Duodenal mucosa (tissue), 2 donors: Measurements from ENCODE around the gene LYL1.
A peak's percentile ranks its signal among the peaks of the same experiment; 100 is the strongest.

Source experiments
- H3K27ac ChIP-seq: one replicate; pipeline ENCODE4 v1.7.0; 2013; ENCODE audit warnings: low read depth, low read length
- H3K27me3 ChIP-seq, 2 donors: one replicate each; pipeline ENCODE4 v1.7.0; 2013; ENCODE audit warnings: low read length in 2 of 2, control low read depth in 1 of 2; ENCODE audit not compliant: insufficient read depth in 2 of 2, control insufficient read depth in 1 of 2
- H3K36me3 ChIP-seq, 2 donors: one replicate each; pipeline ENCODE4 v1.7.0; 2013; ENCODE audit warnings: low read length in 2 of 2, control low read depth in 1 of 2; ENCODE audit not compliant: insufficient read depth in 2 of 2, control insufficient read depth in 1 of 2
- H3K4me1 ChIP-seq, 2 donors: one replicate each; pipeline ENCODE4 v1.7.0; 2013; ENCODE audit warnings: low read length in 2 of 2, control low read depth in 1 of 2; ENCODE audit not compliant: insufficient read depth in 2 of 2, control insufficient read depth in 1 of 2
- H3K4me3 ChIP-seq, 2 donors: one replicate each; pipeline ENCODE4 v1.7.0; 2013; ENCODE audit warnings: low read length in 2 of 2, low read depth in 1 of 2
- H3K9ac ChIP-seq, 2 donors: one replicate each; pipeline ENCODE4 v1.7.0; 2013; ENCODE audit warnings: low read length in 2 of 2, low read depth in 1 of 2
- H3K9me3 ChIP-seq, 2 donors: one replicate each; pipeline ENCODE4 v1.7.0; 2013; ENCODE audit warnings: low read length in 2 of 2, control low read depth in 1 of 2; ENCODE audit not compliant: control insufficient read depth in 1 of 2

Gene LYL1

DNA sequence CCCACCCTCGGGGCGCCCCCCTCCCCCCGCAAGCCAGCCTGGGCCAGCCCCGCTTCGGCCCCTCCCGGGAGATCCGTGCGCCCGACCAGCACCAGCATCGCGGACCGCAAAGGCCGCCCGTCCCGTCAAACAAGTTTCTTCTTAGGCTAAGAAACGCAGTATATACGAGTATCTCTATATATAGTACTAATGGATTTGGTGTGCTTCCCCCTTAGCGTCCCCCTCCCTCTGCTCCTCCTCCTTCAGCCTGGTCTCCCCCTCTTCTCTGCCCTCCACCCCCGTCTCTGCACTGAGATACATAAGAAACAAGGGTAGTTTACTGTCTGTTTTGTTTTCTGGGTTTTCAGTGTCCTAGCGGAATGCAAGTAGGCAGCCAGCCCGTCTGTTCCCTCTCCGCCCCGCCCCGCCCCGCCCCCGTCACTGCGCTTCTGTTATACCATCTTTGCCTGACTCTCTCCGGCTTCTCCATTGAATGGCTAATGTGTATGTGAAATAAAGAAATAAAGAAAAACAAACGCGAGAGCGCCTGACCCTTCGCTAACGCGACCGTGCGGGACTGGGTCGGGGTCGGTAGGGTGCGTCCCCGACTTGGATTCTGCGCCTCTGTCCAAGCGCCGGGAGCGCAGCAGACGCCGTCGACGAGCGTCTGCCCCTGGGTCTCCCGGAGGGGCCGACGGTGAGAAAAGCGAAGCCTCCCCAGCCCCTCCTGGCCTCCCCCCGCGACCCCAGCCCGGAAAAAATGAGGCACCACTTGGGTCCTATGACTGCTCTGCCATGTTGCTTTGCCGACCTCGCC lies 4.2 kb downstream of the LYL1 start:
- Histone ChIP-seq H3K9ac (peak overlapping the region in 1 of 2 donors; percentile 32), H3K4me1 (peaks cover 32 to 53% of the 10 kb centered on the region in 2 donors)

DNA sequence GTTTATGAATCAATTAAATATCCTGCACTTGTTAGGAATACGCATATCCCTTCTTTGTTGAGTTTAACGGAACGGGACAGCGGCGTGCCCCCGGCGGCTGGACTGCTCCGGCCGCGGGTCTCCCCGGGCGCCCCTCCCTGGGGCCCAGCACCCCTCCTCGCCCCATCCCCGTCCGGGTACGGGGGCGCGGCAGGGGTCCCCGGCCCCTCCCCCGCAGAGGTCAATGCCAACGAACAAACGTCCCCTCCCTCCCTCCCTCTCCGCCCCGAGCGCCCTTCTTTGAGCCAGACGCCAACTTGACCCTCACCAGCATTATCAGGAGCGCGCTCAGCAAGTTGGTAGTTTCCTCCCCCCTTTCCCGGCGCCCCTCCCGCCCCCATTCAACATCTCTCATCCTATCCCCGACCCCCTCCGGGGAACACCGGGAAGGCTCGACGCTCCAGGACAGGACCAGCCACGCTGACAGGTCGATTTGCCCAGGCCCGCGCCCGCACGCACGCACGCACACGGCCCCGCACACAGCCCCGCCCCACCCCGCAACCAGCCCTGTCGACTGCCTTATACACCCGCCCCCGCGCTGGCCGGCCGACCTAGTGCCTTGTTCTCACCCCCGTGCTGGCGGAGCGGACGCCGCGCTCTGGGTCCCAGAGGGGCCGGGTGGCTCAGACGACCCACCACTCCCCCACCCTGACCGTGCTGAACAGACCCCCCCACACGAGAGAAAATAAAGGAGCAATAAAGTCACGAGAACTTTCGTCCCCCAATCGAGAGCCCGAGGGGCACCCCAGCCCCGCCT lies 5.0 kb downstream of the LYL1 start:
- peak overlapping the region; percentile 10 for H3K27ac ChIP-seq
- H3K4me3 ChIP-seq: no peak overlapping the region
- no peak overlapping the region for H3K9ac ChIP-seq
- H3K36me3 ChIP-seq: no peaks in the 10 kb centered on the region
- peaks cover 32 to 46% of the 10 kb centered on the region in 2 donors for H3K4me1 ChIP-seq
- peaks cover 0 to 4% of the 10 kb centered on the region in 2 donors for H3K27me3 ChIP-seq
- no peaks in the 10 kb centered on the region for H3K9me3 ChIP-seq

More for the DNA sequence above, 4.2 kb downstream of the LYL1 start:
- no peaks in the 10 kb centered on the region for H3K36me3 ChIP-seq
- peaks cover 0 to 4% of the 10 kb centered on the region in 2 donors for H3K27me3 ChIP-seq
- peak overlapping the region; percentile 59 to 72 for H3K4me3 ChIP-seq
- H3K27ac ChIP-seq: no peak overlapping the region
- H3K9me3 ChIP-seq: no peaks in the 10 kb centered on the region

DNA sequence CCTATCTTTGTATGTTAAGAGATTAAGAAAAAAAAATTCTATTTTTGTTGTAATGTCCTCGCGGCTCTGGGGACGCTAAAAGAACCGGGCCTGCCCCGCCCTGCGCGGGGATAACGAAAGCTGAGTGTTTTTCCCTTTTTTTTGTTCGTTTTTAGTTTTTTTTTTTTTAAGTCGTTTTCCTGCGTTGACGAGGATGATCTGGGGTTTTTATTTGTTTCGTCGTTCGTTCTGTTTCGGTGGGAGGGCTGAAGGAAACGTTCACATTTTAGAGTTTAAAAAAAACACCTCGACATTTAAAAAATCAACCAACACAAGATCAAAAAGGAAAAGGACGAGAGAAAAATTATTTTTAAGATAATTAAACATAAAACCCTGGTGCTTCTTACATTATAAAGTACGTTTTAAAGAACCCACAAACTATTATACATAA lies 5.6 kb downstream of the LYL1 start:
- Histone ChIP-seq H3K36me3 (no peaks in the 10 kb centered on the region), H3K27me3 (peaks cover 0 to 4% of the 10 kb centered on the region in 2 donors), H3K4me1 (peaks cover 28 to 41% of the 10 kb centered on the region in 2 donors), H3K4me3 (no peak overlapping the region), H3K27ac (no peak overlapping the region), H3K9me3 (no peaks in the 10 kb centered on the region), H3K9ac (no peak overlapping the region)

DNA sequence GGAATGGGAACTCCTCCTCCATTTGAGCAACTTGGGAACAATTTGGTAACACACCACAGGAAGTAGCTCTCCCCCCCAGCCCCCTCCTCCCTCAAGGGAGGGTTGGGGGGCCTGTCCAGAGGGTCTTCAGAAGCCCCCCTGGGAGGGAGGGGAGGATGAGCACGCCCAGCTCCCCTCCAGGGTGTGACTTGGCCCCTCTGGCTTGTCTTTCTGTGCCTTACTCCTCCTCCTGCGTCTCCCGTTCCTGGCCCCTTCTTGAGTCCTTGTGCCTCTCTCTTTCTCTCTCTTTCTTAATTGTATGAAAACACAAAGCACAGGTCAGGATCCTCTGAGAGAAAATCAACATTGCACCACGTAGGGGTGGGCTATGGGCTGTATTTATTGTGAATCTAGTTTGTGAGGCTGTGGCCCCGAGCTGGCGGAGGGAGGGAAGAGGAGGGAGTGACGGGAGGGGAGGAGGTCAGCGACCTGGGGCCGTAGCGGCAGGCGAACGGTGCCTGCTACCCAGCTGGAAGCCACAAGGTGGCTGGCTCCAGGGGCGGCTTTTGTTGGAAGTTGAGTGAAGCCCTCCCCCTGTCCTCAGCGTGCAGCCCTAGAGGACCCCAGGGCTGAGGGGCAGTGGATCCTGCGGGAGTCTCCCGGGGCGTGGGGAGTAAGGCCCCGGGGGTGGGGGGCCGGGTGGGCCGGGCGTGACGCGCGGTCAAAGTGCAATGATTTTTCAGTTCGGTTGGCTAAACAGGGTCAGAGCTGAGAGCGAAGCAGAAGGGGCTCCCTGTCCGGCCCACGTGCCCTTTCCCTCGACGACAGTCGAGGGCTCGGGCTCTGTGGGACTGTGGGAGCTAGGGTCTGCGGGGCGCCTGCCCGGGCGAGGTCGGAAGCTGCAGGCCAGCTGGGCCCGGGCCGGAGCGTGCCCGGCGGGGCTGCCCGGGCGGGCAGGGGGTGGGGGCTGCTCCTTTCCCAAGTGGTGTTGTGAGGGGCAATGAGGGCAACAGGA lies 6.4 kb downstream of the LYL1 start:
- H3K4me1 ChIP-seq: peaks cover 25 to 33% of the 10 kb centered on the region in 2 donors

DNA sequence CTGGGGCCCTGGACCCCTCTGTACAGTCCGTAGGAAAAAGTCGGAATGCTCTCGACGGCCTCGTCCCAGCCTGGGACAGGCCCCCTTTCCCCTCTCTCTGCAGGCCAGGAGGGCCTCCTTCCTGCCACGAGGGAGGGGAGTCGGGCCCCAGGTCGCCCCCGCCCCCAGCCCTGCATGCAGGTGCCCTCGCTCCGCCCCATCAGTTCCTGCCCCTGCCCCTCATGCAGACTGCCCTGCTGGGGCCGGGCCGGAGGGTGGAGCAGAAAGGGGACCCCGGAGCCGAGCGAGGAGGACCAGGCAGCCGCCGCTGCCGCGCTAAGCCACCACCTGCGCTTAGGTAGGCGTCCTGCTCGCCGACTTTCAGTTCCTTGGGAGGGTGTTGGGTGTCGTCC lies 7.3 kb downstream of the LYL1 start:
- no peak overlapping the region for H3K4me3 ChIP-seq
- H3K27me3 ChIP-seq: peaks cover 0 to 4% of the 10 kb centered on the region in 2 donors
- no peak overlapping the region for H3K9ac ChIP-seq
- peaks cover 25 to 32% of the 10 kb centered on the region in 2 donors for H3K4me1 ChIP-seq
- H3K27ac ChIP-seq: no peak overlapping the region
- no peaks in the 10 kb centered on the region for H3K36me3 ChIP-seq
- H3K9me3 ChIP-seq: no peaks in the 10 kb centered on the region

More for the DNA sequence above, 6.4 kb downstream of the LYL1 start:
- Histone ChIP-seq H3K27me3 (peaks cover 0 to 4% of the 10 kb centered on the region in 2 donors), H3K4me3 (peak overlapping the region in 1 of 2 donors; percentile 22), H3K9me3 (no peaks in the 10 kb centered on the region), H3K27ac (no peak overlapping the region), H3K36me3 (no peaks in the 10 kb centered on the region), H3K9ac (no peak overlapping the region)

DNA sequence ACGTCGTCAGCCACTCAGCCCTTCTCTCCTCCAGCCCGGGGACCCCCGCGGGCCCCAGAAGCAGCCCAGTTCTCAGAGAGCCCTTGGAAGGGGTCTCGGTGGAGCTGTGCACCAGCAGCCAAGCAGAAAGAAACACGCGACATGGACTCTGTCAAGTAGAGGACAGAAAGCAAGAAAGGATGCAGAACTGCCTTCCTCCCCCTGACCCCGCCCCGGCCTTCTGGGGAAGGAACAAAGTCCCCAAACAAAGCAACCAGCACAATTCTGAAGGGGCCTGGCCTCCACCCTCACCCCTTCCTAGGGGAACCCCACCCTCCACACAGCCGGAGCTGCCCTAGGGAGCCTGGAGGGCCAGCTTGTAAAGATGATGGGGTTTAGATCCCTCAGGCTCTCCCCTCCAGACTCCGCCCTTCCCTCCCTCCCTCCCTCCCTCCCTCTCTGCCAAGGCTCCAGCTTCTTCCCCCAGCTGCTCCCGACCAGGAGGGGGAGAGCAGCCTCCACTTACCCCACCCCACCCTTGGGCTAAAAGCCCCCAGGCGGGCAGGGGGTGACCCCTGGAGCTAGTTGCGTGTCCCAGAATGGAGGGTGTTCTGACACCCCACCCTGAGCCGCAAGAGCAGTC lies 7.8 kb downstream of the LYL1 start:
- H3K27ac ChIP-seq: no peak overlapping the region

DNA sequence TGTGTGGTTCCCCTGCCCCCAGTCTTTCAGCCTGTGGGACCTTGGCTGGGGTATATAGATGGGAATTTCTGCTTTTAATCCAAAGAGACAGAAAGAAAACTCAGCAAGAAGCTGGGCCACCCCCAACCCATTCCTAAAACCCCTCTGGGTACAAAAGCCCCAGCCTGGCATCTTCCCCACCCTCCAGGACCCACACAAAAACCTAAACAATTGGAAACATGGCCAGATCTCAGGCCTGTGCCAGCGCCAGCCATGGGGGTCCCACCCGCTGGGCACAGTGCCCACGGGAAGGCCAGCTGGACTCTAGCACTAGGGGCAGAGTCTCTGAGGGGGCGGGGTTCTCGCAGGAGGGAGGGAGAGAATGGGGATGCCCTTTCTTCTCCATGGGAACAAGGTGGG lies 8.6 kb downstream of the LYL1 start:
- Histone ChIP-seq H3K36me3 (no peaks in the 10 kb centered on the region), H3K4me3 (no peak overlapping the region), H3K27me3 (peaks cover 0 to 4% of the 10 kb centered on the region in 2 donors), H3K27ac (no peak overlapping the region), H3K9ac (peak overlapping the region in 1 of 2 donors; percentile 17), H3K9me3 (no peaks in the 10 kb centered on the region), H3K4me1 (peaks cover 20 to 21% of the 10 kb centered on the region in 2 donors)

More for the DNA sequence above, 7.8 kb downstream of the LYL1 start:
- Histone ChIP-seq H3K4me1 (peaks cover 25 to 27% of the 10 kb centered on the region in 2 donors), H3K36me3 (no peaks in the 10 kb centered on the region), H3K9me3 (no peaks in the 10 kb centered on the region), H3K27me3 (peaks cover 0 to 4% of the 10 kb centered on the region in 2 donors), H3K4me3 (no peak overlapping the region), H3K9ac (no peak overlapping the region)

DNA sequence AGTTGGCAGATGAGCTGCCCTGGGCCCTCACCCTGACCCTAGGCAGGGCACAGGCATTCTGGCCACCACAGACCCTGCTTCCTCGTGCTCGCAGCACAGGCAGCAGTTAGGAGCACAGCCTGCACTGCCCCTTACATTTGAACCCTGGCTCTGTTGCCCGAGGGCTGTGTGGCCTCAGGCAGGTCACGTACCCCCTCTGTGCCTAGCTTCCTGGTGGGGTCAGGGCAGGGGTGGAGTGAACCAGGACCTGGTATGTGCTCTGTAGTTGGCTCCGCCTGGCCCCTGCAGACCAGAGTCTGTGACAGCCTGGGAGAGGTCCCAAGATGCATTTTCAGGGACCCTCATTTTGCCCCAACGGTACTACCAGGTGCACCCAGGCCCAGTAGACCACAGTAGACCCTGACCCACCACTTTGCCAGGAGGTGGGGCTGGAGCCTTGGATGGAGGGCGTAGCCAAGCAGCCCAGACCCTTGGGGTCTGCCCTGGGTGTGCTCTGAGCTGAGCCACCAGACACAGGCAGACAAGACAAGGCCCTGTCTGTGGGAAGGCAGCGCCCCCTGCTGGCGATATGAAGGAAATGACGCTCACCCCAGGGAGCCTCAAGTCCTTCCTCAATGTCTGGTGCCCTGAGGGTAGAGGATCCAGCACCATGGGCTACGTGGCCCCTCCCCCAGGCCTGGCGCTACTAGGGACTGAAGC lies 9.1 kb downstream of the LYL1 start:
- no peaks in the 10 kb centered on the region for H3K36me3 ChIP-seq
- H3K9me3 ChIP-seq: no peaks in the 10 kb centered on the region
- no peak overlapping the region for H3K4me3 ChIP-seq
- H3K9ac ChIP-seq: peak overlapping the region in 1 of 2 donors; percentile 17
- H3K27ac ChIP-seq: no peak overlapping the region
- peaks cover 16 to 17% of the 10 kb centered on the region in 2 donors for H3K4me1 ChIP-seq
- peaks cover 0 to 4% of the 10 kb centered on the region in 2 donors for H3K27me3 ChIP-seq
